Testis (tissue), 3 donors: Measurements from ENCODE around the gene EBPL. TPM values are rescaled to one million over a fixed set of nuclear protein-coding genes. Genes with fewer than 3 reads are reported as not detected.

Experiments
- DNase-seq: peaks from one replicate; pipeline ENCODE4 v3.0.0-alpha.2; 2019
- H3K27ac ChIP-seq, 2 donors: fragments of 200-600 bp; sonication (generic); one replicate each; pipeline ENCODE4 v1.5.1; 2019
- H3K27me3 ChIP-seq: fragments of 200-600 bp; sonication (generic); one replicate; pipeline ENCODE4 v1.5.1; 2019
- H3K36me3 ChIP-seq: fragments of 200-600 bp; sonication (generic); one replicate; pipeline ENCODE4 v1.5.1; 2017; ENCODE audit warnings: low read depth; ENCODE audit errors: missing control alignments
- H3K4me1 ChIP-seq: fragments of 200-600 bp; sonication (generic); one replicate; pipeline ENCODE4 v1.5.1; 2019
- H3K4me3 ChIP-seq, 2 donors: fragments of 200-600 bp; sonication (generic); one replicate each; pipeline ENCODE4 v1.5.1; 2017 to 2019
- H3K9me3 ChIP-seq: fragments of 200-600 bp; sonication (generic); one replicate; pipeline ENCODE4 v1.5.1; 2017
- POLR2A ChIP-seq: fragments of 450-650 bp; IDR thresholded peaks from one replicate; pipeline ENCODE4 v1.6.1; 2017; ENCODE audit warnings: antibody characterized with exemption, mild to moderate bottlenecking, moderate library complexity
- WGBS, 2 donors: methylation state at CpG; one replicate each; pipeline ENCODE4 v1.1.5; 2018; 5-methylcytosine and 5-hydroxymethylcytosine counted together
- intact Hi-C: fragments of 100-400 bp; cut with DNase I; formaldehyde crosslinking; loops from one replicate; pipeline ENCODE4 v1.15.1; 2023; ENCODE audit warnings: low total_unique reads
- polyA plus RNA-seq: library from polyadenylated mRNA; stranded (reverse); fragments of 350-450 nt; fragmentation: Illumina TruSeq; extraction: RNeasy Lipid Tissue Mini Kit (QIAGEN cat#74804); gene quantifications from one replicate; pipeline ENCODE4 v1.2.3, GENCODE V29; 2014; ENCODE audit warnings: low read depth, low replicate concordance; ENCODE audit not compliant: insufficient read depth
- total RNA-seq, 2 donors: library from RNA; depleted of rRNA; stranded (reverse); fragments of >200 nt; gene quantifications; one replicate each; pipeline ENCODE4 v1.2.3, GENCODE V29; 2016
- TF ChIP-seq, protein P1 (sequence below), 3 experiments: fragments of 450-650 bp in 2 of 3; fragments of 200-600 bp in 1 of 3; sonication (generic) in 1 of 3; IDR thresholded peaks; one replicate each; pipeline ENCODE4 v1.5.1; 2016 to 2019; ENCODE audit warnings: antibody characterized with exemption in 3 of 3, mild to moderate bottlenecking in 2 of 3, moderate library complexity in 1 of 3

EBPL gene
- total and polyA plus RNA-seq, 3 donors from 2014 or later = 26.7 to 84.7 (median 35.9) TPM

DNA sequence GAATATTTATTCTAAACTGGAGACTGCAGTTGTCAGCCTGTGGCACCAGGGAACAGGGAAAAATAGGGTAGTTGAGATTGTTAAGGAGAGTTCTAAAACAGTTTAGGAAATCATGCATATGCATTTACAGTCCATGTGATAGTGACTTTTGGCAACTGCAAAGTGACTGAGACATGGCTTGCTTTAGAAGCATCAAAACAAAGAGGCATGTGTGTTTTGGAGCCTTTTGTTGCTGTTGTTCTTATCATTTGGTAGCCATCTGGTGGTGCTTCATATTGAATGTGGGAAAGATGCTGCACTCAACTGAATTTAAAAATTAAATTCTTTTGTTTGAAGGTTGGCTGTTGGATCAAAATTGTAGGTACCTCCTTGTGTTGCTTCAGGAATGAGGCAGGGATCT is 10.2 kb upstream of the EBPL start:
- Histone ChIP-seq H3K4me1 (no peaks in the 10 kb centered on the region), H3K9me3 (no peaks in the 10 kb centered on the region), H3K4me3 (no peak overlapping the region), H3K27ac (no peak overlapping the region), H3K36me3 (no peaks in the 10 kb centered on the region), H3K27me3 (no peaks in the 10 kb centered on the region)
- no peak for DNase-seq
- TF ChIP-seq POLR2A = no peak
- TF ChIP-seq, protein P1, sequence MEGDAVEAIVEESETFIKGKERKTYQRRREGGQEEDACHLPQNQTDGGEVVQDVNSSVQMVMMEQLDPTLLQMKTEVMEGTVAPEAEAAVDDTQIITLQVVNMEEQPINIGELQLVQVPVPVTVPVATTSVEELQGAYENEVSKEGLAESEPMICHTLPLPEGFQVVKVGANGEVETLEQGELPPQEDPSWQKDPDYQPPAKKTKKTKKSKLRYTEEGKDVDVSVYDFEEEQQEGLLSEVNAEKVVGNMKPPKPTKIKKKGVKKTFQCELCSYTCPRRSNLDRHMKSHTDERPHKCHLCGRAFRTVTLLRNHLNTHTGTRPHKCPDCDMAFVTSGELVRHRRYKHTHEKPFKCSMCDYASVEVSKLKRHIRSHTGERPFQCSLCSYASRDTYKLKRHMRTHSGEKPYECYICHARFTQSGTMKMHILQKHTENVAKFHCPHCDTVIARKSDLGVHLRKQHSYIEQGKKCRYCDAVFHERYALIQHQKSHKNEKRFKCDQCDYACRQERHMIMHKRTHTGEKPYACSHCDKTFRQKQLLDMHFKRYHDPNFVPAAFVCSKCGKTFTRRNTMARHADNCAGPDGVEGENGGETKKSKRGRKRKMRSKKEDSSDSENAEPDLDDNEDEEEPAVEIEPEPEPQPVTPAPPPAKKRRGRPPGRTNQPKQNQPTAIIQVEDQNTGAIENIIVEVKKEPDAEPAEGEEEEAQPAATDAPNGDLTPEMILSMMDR (IDR thresholded peaks at IDR 0.05) = no peak
- intact Hi-C loops = no loop called here

- whole genome bisulfite sequencing, 2 donors = 89 to 99% methylated on average over 3 of the region's 3 CpGs
- H3K4me1 ChIP-seq = no peaks in the 10 kb centered on the region
- intact Hi-C loops = no loop called here
- no peaks in the 10 kb centered on the region for H3K9me3 ChIP-seq
- H3K27me3 ChIP-seq = no peaks in the 10 kb centered on the region
- no peak overlapping the region for H3K27ac ChIP-seq
- DNase-seq = no peak
- H3K36me3 ChIP-seq = no peaks in the 10 kb centered on the region
- TF ChIP-seq, protein P1 (IDR thresholded peaks at IDR 0.05) = no peak
- no peak for TF ChIP-seq POLR2A
- H3K4me3 ChIP-seq = no peak overlapping the region
Observed at GRCh38 chr13:49697468-49697867, 6.2 kb upstream of the EBPL start.

DNA sequence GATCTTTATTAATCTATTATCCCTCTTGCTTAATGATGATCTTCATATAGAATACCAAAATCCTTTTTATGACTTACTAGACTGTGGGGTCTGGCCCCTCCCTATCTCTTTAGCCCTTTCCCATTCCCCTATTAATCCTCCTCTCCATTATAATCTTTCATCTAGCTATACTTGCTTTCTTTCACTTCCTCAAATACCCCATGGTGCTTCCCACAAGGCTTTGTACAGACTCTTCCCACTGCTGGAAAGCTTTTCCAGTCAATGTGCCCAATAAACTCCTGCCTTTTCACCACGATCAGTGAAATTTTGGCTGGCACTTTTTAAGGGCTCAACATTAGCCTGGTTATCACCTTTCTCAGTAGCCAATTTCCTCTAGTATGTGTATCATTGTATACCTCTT is 3.2 kb upstream of the EBPL start:
- intact Hi-C loops = no loop called here
- no peaks in the 10 kb centered on the region for H3K27me3 ChIP-seq
- no peak overlapping the region for H3K4me3 ChIP-seq
- H3K36me3 ChIP-seq = no peaks in the 10 kb centered on the region
- TF ChIP-seq POLR2A = no peak
- TF ChIP-seq, protein P1 (IDR thresholded peaks at IDR 0.05) = no peak
- H3K9me3 ChIP-seq = no peaks in the 10 kb centered on the region
- H3K27ac ChIP-seq = no peak overlapping the region
- WGBS, 2 donors = 71 to 81% methylated on average over 1 of the region's 1 CpG
- H3K4me1 ChIP-seq = peaks cover 10% of the 10 kb centered on the region
- DNase-seq = no peak

DNA sequence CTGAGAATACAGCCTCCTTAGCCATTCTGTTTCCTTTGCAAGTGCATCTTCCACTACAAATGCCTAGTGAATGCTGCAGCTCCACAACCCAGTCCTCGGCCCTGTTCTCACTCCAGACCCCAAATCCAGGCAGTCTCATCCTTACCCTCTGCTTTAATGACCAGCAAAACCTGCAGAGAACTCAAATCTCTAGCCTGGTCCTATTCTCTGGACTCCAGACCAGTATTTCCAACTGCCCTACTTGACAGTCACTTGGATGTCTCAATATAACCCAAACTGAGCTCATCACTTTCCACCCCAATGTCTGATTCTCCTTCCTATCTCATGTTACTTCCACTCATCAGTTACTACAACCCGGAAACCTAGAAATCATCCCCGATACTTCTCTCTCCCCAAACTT is 2.6 kb upstream of the EBPL start:
- Histone ChIP-seq H3K27me3 (no peaks in the 10 kb centered on the region), H3K4me3 (no peak overlapping the region), H3K9me3 (no peaks in the 10 kb centered on the region), H3K36me3 (no peaks in the 10 kb centered on the region), H3K27ac (no peak overlapping the region), H3K4me1 (peaks cover 10% of the 10 kb centered on the region)
- WGBS, 2 donors = 76 to 84% methylated on average over 3 of the region's 3 CpGs
- intact Hi-C loops = no loop called here
- TF ChIP-seq POLR2A = no peak
- TF ChIP-seq, protein P1 (IDR thresholded peaks at IDR 0.05) = no peak
- DNase-seq = no peak

DNA sequence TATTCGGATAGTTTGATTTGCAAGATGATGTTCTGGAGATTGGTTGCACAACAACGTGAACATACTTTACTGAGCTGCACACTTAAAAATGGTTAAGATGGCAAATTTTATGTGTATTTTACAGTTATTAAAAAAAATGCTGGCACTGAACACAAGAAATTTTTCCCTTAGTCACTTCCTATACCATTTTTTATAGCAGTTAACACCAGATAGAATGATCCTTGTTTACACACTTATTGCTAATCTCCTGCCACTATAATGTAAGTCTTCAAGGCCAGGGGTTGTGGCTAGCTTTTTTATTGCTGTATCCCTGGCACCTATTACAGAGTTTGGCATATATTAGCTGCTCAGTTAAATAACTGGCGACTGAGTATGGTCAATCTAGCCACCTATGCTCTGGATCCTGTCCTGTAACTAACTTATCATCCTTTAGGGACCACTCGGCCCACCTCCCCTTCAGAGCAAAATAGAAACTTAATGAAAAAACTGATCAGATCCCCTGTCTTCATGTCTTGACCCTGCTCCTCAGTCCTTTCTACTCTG is 2.0 kb upstream of the EBPL start:
- TF ChIP-seq, protein P1 (IDR thresholded peaks at IDR 0.05) = no peak
- TF ChIP-seq POLR2A = no peak
- intact Hi-C loops = no loop called here
- Histone ChIP-seq H3K4me3 (no peak overlapping the region), H3K27ac (no peak overlapping the region), H3K27me3 (no peaks in the 10 kb centered on the region), H3K4me1 (peaks cover 10% of the 10 kb centered on the region), H3K36me3 (no peaks in the 10 kb centered on the region), H3K9me3 (no peaks in the 10 kb centered on the region)
- no peak for DNase-seq
- WGBS, 2 donors = 69 to 80% methylated on average over 4 of the region's 4 CpGs
